Suprapubic skin (tissue), 4 donors: ENCODE measurements around the gene UACA. TPM values are rescaled to one million over a fixed set of nuclear protein-coding genes. Genes with fewer than 3 reads are reported as not detected.
A peak's percentile ranks its signal among the peaks of the same experiment; 100 is the strongest.
"Not testable (repeated sequence)": the region's sequence is repeated elsewhere in the genome, so short reads cannot be mapped to it uniquely, and the experiment has no call there.

Experiments used
- DNase-seq, 2 donors: peaks; one replicate each; pipeline ENCODE4 v3.0.0-alpha.2; 2019; ENCODE audit warnings: low spot score in 2 of 2
- H3K27ac ChIP-seq: fragments of 200-600 bp; sonication (generic); one replicate; pipeline ENCODE4 v1.5.1; 2019
- H3K27me3 ChIP-seq: fragments of 200-600 bp; sonication (generic); one replicate; pipeline ENCODE4 v1.5.1; 2019
- H3K36me3 ChIP-seq: fragments of 200-600 bp; sonication (generic); one replicate; pipeline ENCODE4 v1.5.1; 2019
- H3K4me1 ChIP-seq: fragments of 200-600 bp; sonication (generic); one replicate; pipeline ENCODE4 v1.5.1; 2019
- H3K4me3 ChIP-seq: fragments of 200-600 bp; sonication (generic); one replicate; pipeline ENCODE4 v1.5.1; 2019; ENCODE audit warnings: mild to moderate bottlenecking
- H3K9me3 ChIP-seq: fragments of 200-600 bp; sonication (generic); one replicate; pipeline ENCODE4 v1.5.1; 2019
- EP300 ChIP-seq: sonication (generic); formaldehyde crosslinking; IDR thresholded peaks from one replicate; pipeline ENCODE4 v1.6.1; 2017; ENCODE audit warnings: antibody characterized with exemption
- POLR2A ChIP-seq, 2 donors: fragments of 450-650 bp; IDR thresholded peaks; one replicate each; pipeline ENCODE4 v1.6.1; 2017; ENCODE audit warnings: antibody characterized with exemption in 2 of 2, mild to moderate bottlenecking in 2 of 2, moderate library complexity in 2 of 2
- POLR2AphosphoS5 ChIP-seq, 3 donors: sonication (generic); formaldehyde crosslinking; IDR thresholded peaks; one replicate each; pipeline ENCODE4 v1.6.1; 2017; ENCODE audit warnings: antibody characterized with exemption in 3 of 3
- WGBS: methylation state at CpG from one replicate; pipeline ENCODE4 v1.1.5; 2018; 5-methylcytosine and 5-hydroxymethylcytosine counted together
- total RNA-seq, 4 donors: library from RNA; depleted of rRNA; stranded (reverse); fragments of >200 nt; gene quantifications; one replicate each; pipeline ENCODE4 v1.1.0, GENCODE V29; 2016
- TF ChIP-seq, protein P1 (sequence below), 2 donors: fragments of 200-600 bp in 1 of 2; fragments of 450-650 bp in 1 of 2; sonication (generic) in 1 of 2; IDR thresholded peaks; one replicate each; pipeline ENCODE4 v1.5.1; 2016 to 2019; ENCODE audit warnings: antibody characterized with exemption in 2 of 2, mild to moderate bottlenecking in 1 of 2, moderate library complexity in 1 of 2

Gene UACA
- total RNA-seq, 4 donors from 2014 or later: 23.4 to 97.8 (median 27.2) TPM

DNA sequence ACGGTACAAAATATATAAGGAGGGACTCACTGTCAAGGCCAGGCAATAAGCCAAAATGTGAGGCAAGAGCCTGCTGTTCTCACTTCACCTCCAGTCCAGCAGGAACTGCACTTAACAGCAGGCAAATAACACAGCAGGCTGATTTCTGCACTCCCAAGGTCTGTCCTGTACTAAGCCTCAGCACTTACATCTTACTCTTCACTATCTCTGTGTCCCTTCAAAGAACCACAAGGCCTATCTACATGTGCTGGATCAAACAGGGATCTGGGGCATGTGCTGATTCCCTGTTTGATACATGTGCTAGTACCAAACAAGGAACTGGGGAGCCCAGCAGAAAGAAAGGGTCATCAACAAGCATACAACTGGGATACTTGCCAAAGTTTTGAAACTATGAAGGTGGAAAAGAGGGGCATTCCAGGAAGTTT, 22.2 kb downstream of the UACA start:
- H3K27ac ChIP-seq: peak overlapping the region; percentile 73
- TF ChIP-seq POLR2AphosphoS5 (IDR thresholded peaks at IDR 0.05) (peak in 1 of 3 donors; percentile 12), POLR2A (IDR thresholded peaks at IDR 0.05) (no peak), EP300 (no peak)
- TF ChIP-seq, protein P1, sequence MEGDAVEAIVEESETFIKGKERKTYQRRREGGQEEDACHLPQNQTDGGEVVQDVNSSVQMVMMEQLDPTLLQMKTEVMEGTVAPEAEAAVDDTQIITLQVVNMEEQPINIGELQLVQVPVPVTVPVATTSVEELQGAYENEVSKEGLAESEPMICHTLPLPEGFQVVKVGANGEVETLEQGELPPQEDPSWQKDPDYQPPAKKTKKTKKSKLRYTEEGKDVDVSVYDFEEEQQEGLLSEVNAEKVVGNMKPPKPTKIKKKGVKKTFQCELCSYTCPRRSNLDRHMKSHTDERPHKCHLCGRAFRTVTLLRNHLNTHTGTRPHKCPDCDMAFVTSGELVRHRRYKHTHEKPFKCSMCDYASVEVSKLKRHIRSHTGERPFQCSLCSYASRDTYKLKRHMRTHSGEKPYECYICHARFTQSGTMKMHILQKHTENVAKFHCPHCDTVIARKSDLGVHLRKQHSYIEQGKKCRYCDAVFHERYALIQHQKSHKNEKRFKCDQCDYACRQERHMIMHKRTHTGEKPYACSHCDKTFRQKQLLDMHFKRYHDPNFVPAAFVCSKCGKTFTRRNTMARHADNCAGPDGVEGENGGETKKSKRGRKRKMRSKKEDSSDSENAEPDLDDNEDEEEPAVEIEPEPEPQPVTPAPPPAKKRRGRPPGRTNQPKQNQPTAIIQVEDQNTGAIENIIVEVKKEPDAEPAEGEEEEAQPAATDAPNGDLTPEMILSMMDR (IDR thresholded peaks at IDR 0.05): no peak
- no peaks in the 10 kb centered on the region for H3K36me3 ChIP-seq
- 12% methylated on average over 1 of the region's 1 CpG for WGBS
- no peaks in the 10 kb centered on the region for H3K27me3 ChIP-seq
- DNase-seq: peak in 1 of 2 donors; percentile 82
- H3K9me3 ChIP-seq: no peaks in the 10 kb centered on the region
- no peak overlapping the region for H3K4me3 ChIP-seq
- peaks cover 44% of the 10 kb centered on the region for H3K4me1 ChIP-seq

DNA sequence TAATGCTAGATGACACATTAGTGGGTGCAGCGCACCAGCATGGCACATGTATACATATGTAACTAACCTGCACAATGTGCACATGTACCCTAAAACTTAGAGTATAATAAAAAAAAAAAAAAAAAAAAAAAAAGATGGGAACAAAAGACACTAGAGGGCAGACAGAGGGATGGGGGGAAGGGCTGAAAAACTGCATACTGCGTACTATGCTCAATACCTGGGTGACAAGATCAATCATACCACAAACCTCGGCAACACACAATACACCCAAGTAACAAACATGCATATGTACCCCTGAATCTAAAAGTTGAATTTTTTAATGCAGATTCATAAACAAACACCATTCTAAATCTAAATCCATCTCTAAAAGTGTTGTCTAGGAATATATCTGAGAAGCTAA, 28.3 kb downstream of the UACA start:
- WGBS: 94% methylated on average over 2 of the region's 3 CpGs
- H3K36me3 ChIP-seq, H3K4me1 ChIP-seq, H3K9me3 ChIP-seq, H3K27me3 ChIP-seq, H3K4me3 ChIP-seq, DNase-seq, H3K27ac ChIP-seq: not testable (repeated sequence)

DNA sequence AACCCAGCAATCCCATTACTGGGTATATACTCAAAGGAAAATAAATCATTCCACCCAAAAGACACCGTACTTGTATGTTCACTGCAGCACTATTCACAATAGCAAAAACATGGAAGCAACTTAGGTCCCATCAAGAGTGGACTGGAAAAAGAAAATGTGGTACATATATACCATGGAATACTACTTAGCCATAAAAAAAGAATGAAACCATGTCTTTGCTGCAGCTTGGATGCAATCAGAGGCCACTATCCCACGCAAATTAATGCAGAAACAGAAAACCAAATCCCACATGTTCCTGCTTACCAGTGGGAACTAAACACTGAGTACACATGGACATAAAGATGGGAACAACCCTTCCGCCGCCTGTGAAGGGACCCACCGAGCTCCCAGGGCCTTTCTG, 34.2 kb downstream of the UACA start:
- TF ChIP-seq POLR2AphosphoS5 (IDR thresholded peaks at IDR 0.05) (no peak), POLR2A (IDR thresholded peaks at IDR 0.05) (no peak), EP300 (no peak)
- TF ChIP-seq, protein P1 (IDR thresholded peaks at IDR 0.05): no peak
- no peaks in the 10 kb centered on the region for H3K27me3 ChIP-seq
- no peak overlapping the region for H3K27ac ChIP-seq
- 97% methylated on average over 5 of the region's 5 CpGs for WGBS
- no peaks in the 10 kb centered on the region for H3K9me3 ChIP-seq
- no peak for DNase-seq
- no peak overlapping the region for H3K4me3 ChIP-seq
- H3K4me1 ChIP-seq: no peaks in the 10 kb centered on the region
- H3K36me3 ChIP-seq: no peaks in the 10 kb centered on the region

DNA sequence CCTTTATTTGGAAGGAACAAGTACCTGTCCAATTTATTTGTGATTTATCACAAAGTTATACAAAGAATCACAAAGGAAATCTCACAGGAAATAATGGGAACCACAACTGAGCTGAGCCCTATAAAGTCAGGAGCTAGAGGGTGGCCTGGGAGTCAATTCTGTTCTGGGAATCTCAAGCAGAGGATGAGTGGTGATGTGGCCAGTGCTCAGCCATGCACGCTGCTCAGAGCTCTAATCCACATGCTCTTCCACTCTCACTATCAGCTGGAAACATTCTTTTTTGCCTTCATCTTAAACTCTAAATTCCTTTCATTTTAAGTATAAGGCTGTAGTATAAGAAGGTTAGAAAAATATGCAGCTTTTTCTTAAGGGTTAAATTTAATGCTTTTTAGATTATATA, 36.6 kb downstream of the UACA start:
- 76% methylated on average over 1 of the region's 1 CpG for WGBS
- H3K4me1 ChIP-seq: no peaks in the 10 kb centered on the region
- no peak for DNase-seq
- H3K9me3 ChIP-seq: no peaks in the 10 kb centered on the region
- H3K4me3 ChIP-seq: no peak overlapping the region
- TF ChIP-seq, protein P1 (IDR thresholded peaks at IDR 0.05): no peak
- TF ChIP-seq EP300 (no peak), POLR2AphosphoS5 (IDR thresholded peaks at IDR 0.05) (no peak), POLR2A (IDR thresholded peaks at IDR 0.05) (no peak)
- no peaks in the 10 kb centered on the region for H3K36me3 ChIP-seq
- no peaks in the 10 kb centered on the region for H3K27me3 ChIP-seq
- H3K27ac ChIP-seq: no peak overlapping the region

DNA sequence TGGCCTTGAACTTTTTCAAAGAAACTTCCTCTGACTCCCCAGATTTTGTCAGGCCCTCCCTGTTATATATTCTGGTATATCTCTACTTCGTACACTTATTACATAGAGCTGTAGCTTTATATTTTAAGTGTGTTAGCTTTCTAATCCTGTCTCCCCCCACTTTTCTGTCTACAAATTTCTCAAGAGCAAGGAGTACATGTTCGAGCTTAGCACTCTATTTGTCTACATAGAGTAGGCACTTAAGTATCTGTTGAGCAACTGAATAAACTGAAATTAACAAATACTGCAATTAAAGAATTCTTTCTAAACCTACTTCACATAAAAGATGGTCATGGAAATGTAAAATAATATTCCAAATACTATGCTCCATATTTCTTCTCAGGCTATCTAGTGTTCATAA, 39.4 kb downstream of the UACA start:
- Histone ChIP-seq H3K4me3 (no peak overlapping the region), H3K9me3 (no peaks in the 10 kb centered on the region), H3K4me1 (no peaks in the 10 kb centered on the region), H3K27ac (no peak overlapping the region), H3K27me3 (no peaks in the 10 kb centered on the region), H3K36me3 (peaks cover 4% of the 10 kb centered on the region)
- no peak for DNase-seq
- TF ChIP-seq, protein P1 (IDR thresholded peaks at IDR 0.05): no peak
- TF ChIP-seq POLR2AphosphoS5 (IDR thresholded peaks at IDR 0.05) (no peak), POLR2A (IDR thresholded peaks at IDR 0.05) (no peak), EP300 (no peak)
- WGBS: 90% methylated on average over 2 of the region's 2 CpGs

DNA sequence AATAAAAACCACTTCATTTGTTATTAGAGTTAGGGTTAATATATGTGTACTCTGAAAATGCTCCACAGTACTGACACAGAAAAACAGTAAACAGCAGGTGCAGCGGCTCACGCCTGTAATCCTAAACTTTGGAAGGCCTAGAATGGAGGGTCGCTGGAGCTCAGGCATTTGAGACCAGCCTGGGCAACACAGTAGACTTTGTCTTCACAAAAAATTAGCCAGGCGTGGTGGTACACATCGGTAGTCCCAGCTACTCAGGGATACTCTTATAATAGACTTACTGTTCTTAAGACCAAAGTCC, 40.3 kb downstream of the UACA start:
- H3K9me3 ChIP-seq: no peaks in the 10 kb centered on the region
- no peak overlapping the region for H3K27ac ChIP-seq
- H3K4me1 ChIP-seq: peaks cover 7% of the 10 kb centered on the region
- 90% methylated on average over 5 of the region's 5 CpGs for WGBS
- H3K4me3 ChIP-seq: no peak overlapping the region
- no peak for TF ChIP-seq EP300
- TF ChIP-seq, protein P1 (IDR thresholded peaks at IDR 0.05): no peak
- no peak for TF ChIP-seq POLR2AphosphoS5 (IDR thresholded peaks at IDR 0.05)
- no peak for TF ChIP-seq POLR2A (IDR thresholded peaks at IDR 0.05)
- peaks cover 4% of the 10 kb centered on the region for H3K36me3 ChIP-seq
- DNase-seq: no peak
- H3K27me3 ChIP-seq: no peaks in the 10 kb centered on the region
